A549 (cell line): ENCODE data around the gene OR4N5. TPM values are rescaled to one million over a fixed set of nuclear protein-coding genes. Genes with fewer than 3 reads are reported as not detected.

Experiments
- ATAC-seq, 2 experiments: fragments of 200-7000 bp in 1 of 2; fragments of >200 bp in 1 of 2; cut with Nextera tagmentation in 1 of 2; cut with Tn5 transposase in 1 of 2; 3 replicates each; pipeline versions ENCODE4 v1.8.0 to v1.9.1; 2018 to 2020; ENCODE audit warnings: mild to moderate bottlenecking in 1 of 2, moderate library complexity in 1 of 2
- CTCF ChIA-PET: fragments of 300-600 bp; sonication (Branson Sonifier 250); formaldehyde crosslinking; extraction: SDS; loops from one replicate; lab custom pipeline; 2021; ENCODE audit warnings: antibody characterized with exemption, inconsistent platforms; lab: Yijun Ruan, JAX
- POLR2A ChIA-PET: fragments of 350-600 bp; formaldehyde crosslinking; extraction: SDS; loops from one replicate; lab custom pipeline; 2021; ENCODE audit warnings: antibody characterized with exemption, inconsistent platforms; lab: Yijun Ruan, JAX
- DNase-seq, 2 experiments: peaks; one replicate each; pipeline versions ENCODE4 v3.0.0 to v3.0.0-alpha.2; 2011 to 2016; ENCODE audit warnings: low read depth in 1 of 2, low spot score in 1 of 2
- FAIRE-seq: peaks from 2 replicates; lab custom pipeline; 2011; peaks lifted over from hg19 to GRCh38; lab: Jason Lieb, UNC
- H3K27ac ChIP-seq, 2 experiments: fragments of >200 bp; sonication (Bioruptor Twin); formaldehyde crosslinking; 3 replicates each; pipeline ENCODE4 v1.5.1; 2016 to 2017
- H3K4me1 ChIP-seq: fragments of >200 bp; sonication (Bioruptor Twin); formaldehyde crosslinking; 3 replicates; pipeline ENCODE4 v1.6.1; 2016
- H3K4me2 ChIP-seq: fragments of >200 bp; sonication (Bioruptor Twin); formaldehyde crosslinking; 3 replicates; pipeline ENCODE4 v1.6.1; 2016
- H3K4me3 ChIP-seq: fragments of >200 bp; sonication (Bioruptor Twin); formaldehyde crosslinking; 3 replicates; pipeline ENCODE4 v1.5.1; 2016
- H3K9me3 ChIP-seq: fragments of >200 bp; sonication (Bioruptor Twin); formaldehyde crosslinking; 3 replicates; pipeline ENCODE4 v1.6.1; 2016
- BHLHE40 ChIP-seq: IDR thresholded peaks from 2 replicates; pipeline ENCODE4 v1.6.1; 2012; ENCODE audit warnings: low read depth, low read length, inconsistent platforms
- CBX2 ChIP-seq: fragments of 200-600 bp; sonication (generic); IDR thresholded peaks from 2 replicates; pipeline ENCODE4 v1.6.1; 2016; ENCODE audit warnings: low read depth, mild to moderate bottlenecking, borderline replicate concordance
- EP300 ChIP-seq, 2 experiments: fragments of >200 bp; sonication (Bioruptor Twin); formaldehyde crosslinking; IDR thresholded peaks; 2 replicates in 1 of 2; 3 replicates in 1 of 2; pipeline ENCODE4 v1.6.1; 2016 to 2017
- ESRRA ChIP-seq: fragments of 150-350 bp; IDR thresholded peaks from 2 replicates; pipeline ENCODE4 v1.6.1; 2014; ENCODE audit warnings: mild to moderate bottlenecking, low read length, borderline replicate concordance
- FOSL2 ChIP-seq, 2 experiments: fragments of 450-650 bp in 1 of 2; fragments of >200 bp in 1 of 2; sonication (Bioruptor Twin) in 1 of 2; formaldehyde crosslinking; IDR thresholded peaks; 2 replicates each; pipeline versions ENCODE4 v1.5.0 to v1.6.1; 2016 to 2020; ENCODE audit warnings: mild to moderate bottlenecking in 1 of 2, moderate library complexity in 1 of 2
- FOXS1 ChIP-seq: fragments of 250-450 bp; sonication (Bioruptor Pico); IDR thresholded peaks from 2 replicates; pipeline ENCODE4 v1.5.0; 2020; ENCODE audit warnings: mild to moderate bottlenecking, moderate library complexity
- HOXA7 ChIP-seq: fragments of 250-450 bp; sonication (Bioruptor Pico); IDR thresholded peaks from 2 replicates; pipeline ENCODE4 v1.5.0; 2020; ENCODE audit warnings: mild to moderate bottlenecking, moderate library complexity
- HOXB5 ChIP-seq: fragments of 250-450 bp; sonication (Bioruptor Pico); IDR thresholded peaks from 2 replicates; pipeline ENCODE4 v1.5.0; 2020; ENCODE audit warnings: mild to moderate bottlenecking, moderate library complexity
- JUN ChIP-seq, 2 experiments: fragments of >200 bp; sonication (Bioruptor Twin); formaldehyde crosslinking; IDR thresholded peaks; 2 replicates in 1 of 2; 3 replicates in 1 of 2; pipeline ENCODE4 v1.6.1; 2016 to 2017
- JUNB ChIP-seq: fragments of >200 bp; sonication (Bioruptor Twin); formaldehyde crosslinking; IDR thresholded peaks from 2 replicates; pipeline ENCODE4 v1.6.1; 2016
- KDM5A ChIP-seq: fragments of 200-600 bp; sonication (generic); IDR thresholded peaks from 2 replicates; pipeline ENCODE4 v1.6.1; 2016; ENCODE audit warnings: antibody characterized with exemption, mild to moderate bottlenecking
- MAFK ChIP-seq: fragments of 450-650 bp; IDR thresholded peaks from 2 replicates; pipeline ENCODE4 v1.6.1; 2014; ENCODE audit not compliant: partially characterized antibody
- NR3C1 ChIP-seq: fragments of >200 bp; sonication (Bioruptor Twin); formaldehyde crosslinking; IDR thresholded peaks from 3 replicates; pipeline ENCODE4 v1.6.1; 2017
- POLR2A ChIP-seq: IDR thresholded peaks from 2 replicates; pipeline ENCODE4 v1.6.1; 2012; ENCODE audit warnings: mild to moderate bottlenecking, low read length
- POLR2AphosphoS2 ChIP-seq: conservative IDR thresholded peaks from 2 replicates; pipeline ENCODE4 v1.6.1; 2012; ENCODE audit warnings: low read length, improper control_type of control experiment, inconsistent platforms
- RAD21 ChIP-seq, 2 experiments: fragments of >200 bp in 1 of 2; sonication (Bioruptor Twin) in 1 of 2; formaldehyde crosslinking in 1 of 2; IDR thresholded peaks in 1 of 2; conservative IDR thresholded peaks in 1 of 2; 2 replicates in 1 of 2; 3 replicates in 1 of 2; pipeline ENCODE4 v1.6.1; 2012 to 2018; ENCODE audit warnings: inconsistent platforms in 1 of 2
- RARB ChIP-seq: fragments of 250-450 bp; sonication (Bioruptor Pico); IDR thresholded peaks from 2 replicates; pipeline ENCODE4 v1.8.0; 2021; ENCODE audit warnings: mild to moderate bottlenecking, moderate library complexity
- RCOR1 ChIP-seq: fragments of 150-350 bp; IDR thresholded peaks from 2 replicates; pipeline ENCODE4 v1.6.1; 2014; ENCODE audit warnings: antibody characterized with exemption, low read length, low read depth
- RFX5 ChIP-seq: fragments of 450-650 bp; IDR thresholded peaks from 2 replicates; pipeline ENCODE4 v1.7.1; 2014; ENCODE audit warnings: antibody characterized with exemption, mild to moderate bottlenecking, moderate library complexity
- SREBF2 ChIP-seq: fragments of 450-650 bp; IDR thresholded peaks from 2 replicates; pipeline ENCODE4 v1.6.1; 2014; ENCODE audit warnings: mild to moderate bottlenecking, moderate library complexity
- TFCP2L1 ChIP-seq: fragments of 250-450 bp; sonication (Bioruptor Pico); IDR thresholded peaks from 2 replicates; pipeline ENCODE4 v1.5.0; 2021; ENCODE audit warnings: mild to moderate bottlenecking
- TP53 ChIP-seq: fragments of 250-450 bp; sonication (Bioruptor Pico); IDR thresholded peaks from 2 replicates; pipeline ENCODE4 v1.5.0; 2021; ENCODE audit warnings: mild to moderate bottlenecking, moderate library complexity
- ZNF302 ChIP-seq: fragments of 250-450 bp; sonication (Bioruptor Pico); IDR thresholded peaks from 2 replicates; pipeline ENCODE4 v1.9.0; 2021; ENCODE audit warnings: inconsistent platforms, mild to moderate bottlenecking, moderate library complexity
- WGBS: methylation state at CpG from one replicate; pipeline ENCODE4 v1.1.6; 2017; ENCODE audit errors: missing lambda C conversion rate; 5-methylcytosine and 5-hydroxymethylcytosine counted together
- polyA plus RNA-seq, 4 experiments: library from polyadenylated mRNA; depleted of rRNA in 3 of 4; stranded (reverse); fragments of >200 nt; fragmentation: RNase III in 1 of 4; extraction: RNeasy Plus Mini Kit Qiagen cat#74134 plus additional on column Dnase treatment in 1 of 4; gene quantifications; 2 replicates in 3 of 4; 3 replicates in 1 of 4; pipeline ENCODE4 v1.2.3, GENCODE V29; 2011 to 2017
- TF ChIP-seq, protein P1 (sequence below): fragments of >200 bp; sonication (Bioruptor Twin); formaldehyde crosslinking; IDR thresholded peaks from 3 replicates; pipeline ENCODE4 v1.5.1; 2016
- TF ChIP-seq, protein P2 (sequence below): fragments of 200-600 bp; sonication (generic); IDR thresholded peaks from 2 replicates; pipeline ENCODE4 v1.6.1; 2016; ENCODE audit warnings: antibody characterized with exemption, mild to moderate bottlenecking, moderate library complexity
- TF ChIP-seq, protein P3 (sequence below): IDR thresholded peaks from 2 replicates; pipeline ENCODE4 v1.6.1; 2012

OR4N5 gene
- polyA plus RNA-seq, 2 of the 4 experiments (the other 2 are of a cell fraction): not detected

DNA sequence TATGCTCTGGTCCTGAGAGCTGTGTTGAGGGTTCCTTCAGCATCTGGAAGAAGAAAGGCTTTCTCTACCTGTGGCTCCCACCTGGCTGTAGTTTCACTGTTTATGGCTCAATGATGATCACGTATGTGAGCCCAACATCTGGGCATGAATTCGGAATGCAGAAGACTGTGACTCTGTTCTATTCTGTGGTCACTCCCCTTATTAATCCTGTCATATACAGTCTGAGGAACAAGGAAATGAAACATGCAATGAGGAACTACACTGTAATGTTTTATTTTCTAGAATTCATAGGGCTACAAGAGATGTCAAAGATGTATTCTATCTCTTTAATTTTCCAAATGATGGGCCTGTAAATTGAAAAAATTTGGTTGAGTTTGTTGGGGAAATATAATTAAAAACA lies 41.3 kb downstream of the OR4N5 start:
- H3K9me3 ChIP-seq: no peaks in the 10 kb centered on the region
- no peaks in the 10 kb centered on the region for H3K4me1 ChIP-seq
- no peak for DNase-seq
- ChIA-PET POLR2A (no interaction called here), CTCF (no interaction called here)
- no peak overlapping the region for H3K4me2 ChIP-seq
- FAIRE-seq: no peak
- ATAC-seq: no peak
- 4% methylated on average over 2 of the region's 2 CpGs for WGBS
- TF ChIP-seq ZNF302 (CRISPR knock-in tag): no peak
- no peak for TF ChIP-seq SREBF2
- TF ChIP-seq FOXS1 (CRISPR knock-in tag): no peak
- TF ChIP-seq KDM5A: no peak
- no peak for TF ChIP-seq JUNB
- no peak for TF ChIP-seq RAD21 (conservative IDR thresholded peaks at IDR 0.05 in 1 of 2, IDR thresholded peaks at IDR 0.05 in 1 of 2)
- TF ChIP-seq POLR2A: no peak
- no peak for TF ChIP-seq JUN (IDR thresholded peaks at IDR 0.05)
- no peak for TF ChIP-seq RFX5
- TF ChIP-seq, protein P1, sequence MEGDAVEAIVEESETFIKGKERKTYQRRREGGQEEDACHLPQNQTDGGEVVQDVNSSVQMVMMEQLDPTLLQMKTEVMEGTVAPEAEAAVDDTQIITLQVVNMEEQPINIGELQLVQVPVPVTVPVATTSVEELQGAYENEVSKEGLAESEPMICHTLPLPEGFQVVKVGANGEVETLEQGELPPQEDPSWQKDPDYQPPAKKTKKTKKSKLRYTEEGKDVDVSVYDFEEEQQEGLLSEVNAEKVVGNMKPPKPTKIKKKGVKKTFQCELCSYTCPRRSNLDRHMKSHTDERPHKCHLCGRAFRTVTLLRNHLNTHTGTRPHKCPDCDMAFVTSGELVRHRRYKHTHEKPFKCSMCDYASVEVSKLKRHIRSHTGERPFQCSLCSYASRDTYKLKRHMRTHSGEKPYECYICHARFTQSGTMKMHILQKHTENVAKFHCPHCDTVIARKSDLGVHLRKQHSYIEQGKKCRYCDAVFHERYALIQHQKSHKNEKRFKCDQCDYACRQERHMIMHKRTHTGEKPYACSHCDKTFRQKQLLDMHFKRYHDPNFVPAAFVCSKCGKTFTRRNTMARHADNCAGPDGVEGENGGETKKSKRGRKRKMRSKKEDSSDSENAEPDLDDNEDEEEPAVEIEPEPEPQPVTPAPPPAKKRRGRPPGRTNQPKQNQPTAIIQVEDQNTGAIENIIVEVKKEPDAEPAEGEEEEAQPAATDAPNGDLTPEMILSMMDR: no peak
- no peak for TF ChIP-seq EP300 (IDR thresholded peaks at IDR 0.05)
- TF ChIP-seq RCOR1: no peak
- no peak for TF ChIP-seq FOSL2 (IDR thresholded peaks at IDR 0.05)
- TF ChIP-seq FOSL2 (CRISPR knock-in tag; IDR thresholded peaks at IDR 0.05): no peak
- no peak overlapping the region for H3K27ac ChIP-seq
- no peak overlapping the region for H3K4me3 ChIP-seq

DNA sequence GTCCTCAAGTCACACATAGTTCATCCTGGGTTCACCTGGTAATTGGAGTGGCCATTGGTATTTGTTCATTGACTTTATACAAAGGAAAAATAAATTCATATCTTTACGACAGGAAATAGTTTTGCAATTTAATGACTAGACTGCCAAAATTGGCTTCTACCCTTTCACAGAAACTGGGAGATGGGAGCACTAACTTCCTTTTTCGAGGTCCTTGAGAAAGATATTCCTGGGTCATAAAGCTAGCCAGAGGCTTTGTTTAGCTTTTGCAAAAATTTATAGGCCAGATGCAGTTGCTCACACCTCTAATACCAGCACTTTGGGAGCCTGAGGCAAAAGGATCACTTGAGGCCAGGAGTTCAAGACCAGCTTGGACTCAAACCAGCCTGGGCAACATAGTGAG lies 41.9 kb downstream of the OR4N5 start:
- Histone ChIP-seq H3K4me1 (no peaks in the 10 kb centered on the region), H3K4me2 (no peak overlapping the region), H3K27ac (no peak overlapping the region), H3K9me3 (no peaks in the 10 kb centered on the region)
- WGBS: 3% methylated on average over 2 of the region's 2 CpGs
- no peak for DNase-seq
- TF ChIP-seq, protein P2, sequence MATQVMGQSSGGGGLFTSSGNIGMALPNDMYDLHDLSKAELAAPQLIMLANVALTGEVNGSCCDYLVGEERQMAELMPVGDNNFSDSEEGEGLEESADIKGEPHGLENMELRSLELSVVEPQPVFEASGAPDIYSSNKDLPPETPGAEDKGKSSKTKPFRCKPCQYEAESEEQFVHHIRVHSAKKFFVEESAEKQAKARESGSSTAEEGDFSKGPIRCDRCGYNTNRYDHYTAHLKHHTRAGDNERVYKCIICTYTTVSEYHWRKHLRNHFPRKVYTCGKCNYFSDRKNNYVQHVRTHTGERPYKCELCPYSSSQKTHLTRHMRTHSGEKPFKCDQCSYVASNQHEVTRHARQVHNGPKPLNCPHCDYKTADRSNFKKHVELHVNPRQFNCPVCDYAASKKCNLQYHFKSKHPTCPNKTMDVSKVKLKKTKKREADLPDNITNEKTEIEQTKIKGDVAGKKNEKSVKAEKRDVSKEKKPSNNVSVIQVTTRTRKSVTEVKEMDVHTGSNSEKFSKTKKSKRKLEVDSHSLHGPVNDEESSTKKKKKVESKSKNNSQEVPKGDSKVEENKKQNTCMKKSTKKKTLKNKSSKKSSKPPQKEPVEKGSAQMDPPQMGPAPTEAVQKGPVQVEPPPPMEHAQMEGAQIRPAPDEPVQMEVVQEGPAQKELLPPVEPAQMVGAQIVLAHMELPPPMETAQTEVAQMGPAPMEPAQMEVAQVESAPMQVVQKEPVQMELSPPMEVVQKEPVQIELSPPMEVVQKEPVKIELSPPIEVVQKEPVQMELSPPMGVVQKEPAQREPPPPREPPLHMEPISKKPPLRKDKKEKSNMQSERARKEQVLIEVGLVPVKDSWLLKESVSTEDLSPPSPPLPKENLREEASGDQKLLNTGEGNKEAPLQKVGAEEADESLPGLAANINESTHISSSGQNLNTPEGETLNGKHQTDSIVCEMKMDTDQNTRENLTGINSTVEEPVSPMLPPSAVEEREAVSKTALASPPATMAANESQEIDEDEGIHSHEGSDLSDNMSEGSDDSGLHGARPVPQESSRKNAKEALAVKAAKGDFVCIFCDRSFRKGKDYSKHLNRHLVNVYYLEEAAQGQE: no peak
- TF ChIP-seq RAD21 (conservative IDR thresholded peaks at IDR 0.05 in 1 of 2, IDR thresholded peaks at IDR 0.05 in 1 of 2) (no peak), JUNB (no peak), NR3C1 (no peak), HOXB5 (no peak), POLR2AphosphoS2 (no peak), RFX5 (no peak), FOSL2 (IDR thresholded peaks at IDR 0.05) (no peak), FOSL2 (CRISPR knock-in tag; IDR thresholded peaks at IDR 0.05) (no peak), BHLHE40 (no peak), ZNF302 (CRISPR knock-in tag) (no peak), TP53 (no peak), RCOR1 (no peak), CBX2 (no peak), HOXA7 (CRISPR knock-in tag) (no peak), RARB (CRISPR knock-in tag) (no peak), ESRRA (no peak), TFCP2L1 (CRISPR knock-in tag) (no peak), MAFK (no peak)
- TF ChIP-seq, protein P3, sequence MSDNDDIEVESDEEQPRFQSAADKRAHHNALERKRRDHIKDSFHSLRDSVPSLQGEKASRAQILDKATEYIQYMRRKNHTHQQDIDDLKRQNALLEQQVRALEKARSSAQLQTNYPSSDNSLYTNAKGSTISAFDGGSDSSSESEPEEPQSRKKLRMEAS: no peak
- TF ChIP-seq, protein P1: no peak
- TF ChIP-seq, all 56 proteins: peak for 0
- FAIRE-seq (no peak), ATAC-seq (no peak)
- CTCF ChIA-PET: no interaction called here
- POLR2A ChIA-PET: no interaction called here
- no peak overlapping the region for H3K4me3 ChIP-seq
